Ammon's horn (tissue), 1 donor: ENCODE measurements around the gene CYP2C19.
"Not testable (repeated sequence)": the region's sequence is repeated elsewhere in the genome, so short reads cannot be mapped to it uniquely, and the experiment has no call there.

Source experiments
- DNase-seq: peaks from one replicate; pipeline ENCODE4 v3.0.0-alpha.2; 2016; ENCODE audit warnings: low spot score

Gene CYP2C19

DNA sequence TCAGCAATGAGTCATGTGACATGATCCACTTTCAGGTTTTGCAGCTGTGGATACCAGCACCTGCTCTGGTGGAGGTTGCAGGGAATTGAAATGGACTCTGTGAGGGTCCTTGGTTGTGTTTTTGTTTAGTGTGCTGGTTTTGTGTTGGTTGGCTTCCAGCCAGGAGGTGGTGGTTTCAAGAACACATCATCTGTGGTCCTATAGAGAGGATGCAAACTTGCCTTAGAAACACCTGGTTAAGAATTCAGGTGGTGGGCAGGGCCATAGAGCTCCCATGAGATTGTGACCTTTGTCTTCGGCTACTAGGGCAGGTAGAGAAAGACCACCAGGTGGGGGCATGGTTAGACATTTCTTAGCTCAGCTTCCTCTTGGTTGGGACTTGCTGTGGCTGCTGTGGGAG, 116.7 kb downstream of the CYP2C19 start:
- DNase-seq = no peak

DNA sequence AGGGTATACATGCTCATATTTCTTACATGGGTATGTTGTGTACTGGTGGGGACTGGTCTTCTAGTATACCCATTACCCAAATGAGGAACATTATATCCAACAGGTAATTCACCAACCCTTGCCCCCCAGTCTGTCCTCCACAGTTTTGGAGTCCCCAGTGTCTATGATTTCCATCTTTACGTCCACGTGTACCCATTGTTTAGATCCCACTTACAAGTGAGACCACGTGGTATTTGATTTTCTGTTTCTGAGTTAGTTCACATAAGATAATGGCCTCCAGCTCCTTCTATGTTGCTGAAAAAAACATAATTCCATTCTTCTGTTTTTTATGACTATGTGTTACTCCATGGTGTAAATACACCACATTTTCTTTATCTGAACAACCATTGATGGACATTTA, 126.6 kb downstream of the CYP2C19 start:
- no peak for DNase-seq

DNA sequence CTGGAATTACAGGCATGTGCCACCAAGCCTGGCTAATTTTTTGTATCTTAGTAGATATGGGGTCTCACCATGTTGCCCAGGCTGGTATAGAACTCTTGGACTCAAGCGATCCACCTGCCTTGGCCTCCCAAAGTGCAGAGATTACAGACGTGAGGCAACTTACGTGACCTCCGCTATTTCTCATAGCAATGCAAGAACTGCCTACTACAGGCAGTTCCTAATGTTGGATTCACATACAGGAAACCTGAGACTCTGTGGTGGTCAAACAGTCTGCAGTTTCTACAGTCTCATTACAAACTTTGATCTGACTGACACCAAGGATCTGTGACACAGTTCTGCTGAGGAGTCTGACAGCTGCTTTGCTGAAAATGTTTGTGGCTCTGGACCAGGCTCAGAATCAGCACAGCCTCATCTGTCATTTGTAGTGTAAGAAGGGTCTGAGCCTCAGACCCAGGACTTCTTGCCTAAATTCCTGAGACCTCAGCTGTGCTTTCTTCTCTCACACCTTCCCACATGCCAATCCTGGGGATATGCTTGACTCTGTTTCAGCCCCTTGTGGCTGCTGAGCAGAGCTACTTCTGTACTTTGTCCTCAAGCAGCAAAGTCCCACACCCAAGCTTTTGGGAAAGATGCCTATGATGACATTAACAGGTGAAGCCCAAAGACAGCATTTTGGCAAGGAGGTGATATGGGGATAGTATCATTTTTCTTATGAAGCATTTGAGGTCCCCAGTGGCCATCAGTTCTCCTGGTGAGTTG, 128.0 kb downstream of the CYP2C19 start:
- DNase-seq = no peak

DNA sequence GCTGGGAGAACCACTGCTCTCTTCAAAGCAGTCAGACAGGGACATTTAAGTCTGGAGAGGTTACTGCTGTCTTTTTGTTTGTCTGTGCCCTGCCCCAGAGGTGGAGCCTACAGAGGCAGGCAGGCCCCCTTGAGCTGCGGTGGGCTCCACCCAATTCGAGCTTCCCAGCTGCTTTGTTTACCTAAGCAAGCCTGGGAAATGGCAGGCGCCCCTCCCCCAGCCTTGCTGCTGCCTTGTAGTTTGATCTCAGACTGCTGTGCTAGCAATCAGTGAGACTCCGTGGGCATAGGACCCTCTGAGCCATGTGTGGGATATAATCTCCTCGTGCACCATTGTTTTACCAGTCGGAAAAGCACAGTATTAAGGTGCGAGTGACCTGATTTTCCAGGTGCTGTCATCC, 135.9 kb downstream of the CYP2C19 start:
- not testable (repeated sequence) for DNase-seq

DNA sequence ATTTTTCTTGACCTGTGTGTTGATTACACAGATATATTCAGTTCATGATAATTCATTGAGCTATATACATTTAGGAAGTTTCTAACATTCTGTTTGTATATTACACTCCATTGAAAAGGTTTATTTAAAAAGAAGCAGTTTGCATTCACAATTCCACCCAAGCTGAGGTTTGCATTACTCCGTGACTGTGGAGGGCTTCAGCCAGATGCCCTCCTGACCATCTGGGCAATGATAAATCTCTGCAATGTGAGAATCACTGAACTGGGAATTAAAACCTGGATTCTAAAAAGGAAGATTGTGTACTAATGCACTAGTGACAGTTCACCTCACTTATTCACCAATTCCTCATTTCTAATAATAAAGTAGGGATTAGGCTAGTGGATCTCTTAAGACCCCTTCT, 139.6 kb downstream of the CYP2C19 start:
- no peak for DNase-seq

DNA sequence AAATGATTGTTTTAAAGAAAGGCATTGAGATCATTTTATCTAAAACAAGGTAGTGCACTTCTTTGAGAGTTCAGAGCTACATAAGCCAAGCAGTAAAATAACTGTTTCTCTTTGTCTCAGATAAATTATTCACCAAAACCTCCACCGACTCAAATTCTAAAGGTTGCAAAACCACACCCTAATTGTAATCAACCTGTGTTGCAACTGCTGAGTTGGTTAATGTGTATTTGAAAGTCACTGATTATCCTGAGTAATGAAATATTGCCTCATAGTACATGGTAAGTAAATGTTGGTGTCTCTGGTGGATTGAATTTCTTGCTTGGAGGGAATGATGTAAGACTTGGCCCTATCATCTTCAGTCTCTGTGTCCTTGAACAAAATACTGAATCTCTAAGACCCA, 140.1 kb downstream of the CYP2C19 start:
- no peak for DNase-seq
